Fibroblast of lung (primary cell): ENCODE measurements around the gene PLEKHA8. TPM values are rescaled to one million over a fixed set of nuclear protein-coding genes. Genes with fewer than 3 reads are reported as not detected.

ENCODE experiments used
- DNase-seq, 2 donors: peaks; one replicate each; pipeline versions ENCODE4 v3.0.0 to v3.0.0-alpha.2; 2010; ENCODE audit warnings: low read depth in 2 of 2
- H2AFZ ChIP-seq: 2 replicates; pipeline ENCODE4 v1.5.1; 2012; ENCODE audit warnings: low read length, control low read depth, inconsistent platforms
- H3K27ac ChIP-seq: 2 replicates; pipeline ENCODE4 v1.5.1; 2011; ENCODE audit warnings: low read length, control low read depth; ENCODE audit not compliant: insufficient read depth
- H3K27me3 ChIP-seq: 2 replicates; pipeline ENCODE4 v1.5.1; 2011; ENCODE audit warnings: mild to moderate bottlenecking, low read length; ENCODE audit not compliant: control insufficient read depth, insufficient read depth
- H3K36me3 ChIP-seq: 2 replicates; pipeline ENCODE4 v1.5.1; 2011; ENCODE audit warnings: low read length; ENCODE audit not compliant: control insufficient read depth, insufficient read depth
- H3K4me1 ChIP-seq: 2 replicates; pipeline ENCODE4 v1.5.1; 2011; ENCODE audit warnings: low read length; ENCODE audit not compliant: control insufficient read depth, insufficient read depth; ENCODE audit errors: extremely low read depth
- H3K4me2 ChIP-seq: 2 replicates; pipeline ENCODE4 v1.5.1; 2011; ENCODE audit warnings: low read length, control low read depth; ENCODE audit not compliant: insufficient read depth; ENCODE audit errors: extremely low read depth
- H3K4me3 ChIP-seq, 4 experiments: fragments of 200-600 bp in 1 of 4; sonication (generic) in 1 of 4; replicated peaks in 1 of 4; 2 replicates each; pipeline ENCODE4 v1.5.1; 2011 to 2016; ENCODE audit warnings: low read length in 4 of 4, low read depth in 3 of 4, mild to moderate bottlenecking in 3 of 4, control low read depth in 2 of 4, inconsistent platforms in 1 of 4, mixed read lengths in 1 of 4; ENCODE audit not compliant: insufficient read depth in 1 of 4; ENCODE audit errors: control extremely low read depth in 1 of 4
- H3K79me2 ChIP-seq: 2 replicates; pipeline ENCODE4 v1.5.1; 2012; ENCODE audit warnings: mild to moderate bottlenecking, low read length, inconsistent platforms; ENCODE audit not compliant: control insufficient read depth, insufficient read depth
- H3K9ac ChIP-seq: 2 replicates; pipeline ENCODE4 v1.5.1; 2011; ENCODE audit warnings: mild to moderate bottlenecking, low read length, control low read depth; ENCODE audit not compliant: insufficient read depth
- H3K9me3 ChIP-seq: 2 replicates; pipeline ENCODE4 v1.5.1; 2012; ENCODE audit warnings: low read depth, low read length; ENCODE audit not compliant: control insufficient read depth, insufficient read depth
- H4K20me1 ChIP-seq: 2 replicates; pipeline ENCODE4 v1.5.1; 2011; ENCODE audit warnings: low read length; ENCODE audit not compliant: control insufficient read depth, insufficient read depth; ENCODE audit errors: extremely low read depth
- EZH2 ChIP-seq: IDR thresholded peaks from 2 replicates; pipeline ENCODE4 v1.5.1; 2012; ENCODE audit warnings: low read length, control low read depth, mild to moderate bottlenecking; ENCODE audit errors: missing control alignments
- polyA plus RNA-seq, 2 donors: library from polyadenylated mRNA; depleted of rRNA in 1 of 2; stranded (reverse) in 1 of 2; unstranded in 1 of 2; fragments of >200 nt; gene quantifications; 2 replicates each; pipeline ENCODE4 v1.2.1, GENCODE V29; 2011 to 2012; ENCODE audit warnings: missing spikeins in 1 of 2
- total RNA-seq: library from RNA; depleted of rRNA; stranded (reverse); fragments of >200 nt; gene quantifications from 2 replicates; pipeline ENCODE4 v1.2.1, GENCODE V29; 2014
- TF ChIP-seq, protein P1 (sequence below), 2 donors: IDR thresholded peaks in 1 of 2; conservative IDR thresholded peaks in 1 of 2; 1 replicate in 1 of 2; 2 replicates in 1 of 2; pipeline ENCODE4 v1.5.1; 2011 to 2012; ENCODE audit warnings: low read length in 2 of 2, control low read depth in 1 of 2, inconsistent platforms in 1 of 2, low read depth in 1 of 2, mild to moderate bottlenecking in 1 of 2

Gene PLEKHA8
- total and polyA plus RNA-seq, 2 donors (not counting 1 experiment from before 2014, with no cell fraction given), result 9.5 to 15.5 TPM

DNA sequence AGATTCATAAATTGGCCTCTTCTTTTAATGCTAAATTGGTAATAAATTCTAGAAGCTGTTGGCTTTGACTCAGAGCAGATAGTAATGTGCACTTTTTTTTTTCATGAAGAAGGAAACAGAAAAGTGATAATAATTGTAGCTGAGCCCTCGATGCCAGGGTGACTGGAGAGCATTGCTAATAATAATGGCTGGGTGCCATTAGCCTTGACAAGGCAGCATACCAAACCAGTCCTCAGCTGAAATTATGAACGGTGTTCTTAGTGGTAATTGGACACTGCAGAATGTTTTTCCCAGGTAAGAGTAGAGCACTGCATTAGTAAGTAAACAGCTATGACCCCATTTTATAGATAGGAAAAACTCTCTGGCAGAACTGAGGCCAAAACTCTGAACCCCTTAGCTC, 18.9 kb downstream of the PLEKHA8 start:
- H3K36me3 ChIP-seq, result no peaks in the 10 kb centered on the region
- TF ChIP-seq, protein P1, sequence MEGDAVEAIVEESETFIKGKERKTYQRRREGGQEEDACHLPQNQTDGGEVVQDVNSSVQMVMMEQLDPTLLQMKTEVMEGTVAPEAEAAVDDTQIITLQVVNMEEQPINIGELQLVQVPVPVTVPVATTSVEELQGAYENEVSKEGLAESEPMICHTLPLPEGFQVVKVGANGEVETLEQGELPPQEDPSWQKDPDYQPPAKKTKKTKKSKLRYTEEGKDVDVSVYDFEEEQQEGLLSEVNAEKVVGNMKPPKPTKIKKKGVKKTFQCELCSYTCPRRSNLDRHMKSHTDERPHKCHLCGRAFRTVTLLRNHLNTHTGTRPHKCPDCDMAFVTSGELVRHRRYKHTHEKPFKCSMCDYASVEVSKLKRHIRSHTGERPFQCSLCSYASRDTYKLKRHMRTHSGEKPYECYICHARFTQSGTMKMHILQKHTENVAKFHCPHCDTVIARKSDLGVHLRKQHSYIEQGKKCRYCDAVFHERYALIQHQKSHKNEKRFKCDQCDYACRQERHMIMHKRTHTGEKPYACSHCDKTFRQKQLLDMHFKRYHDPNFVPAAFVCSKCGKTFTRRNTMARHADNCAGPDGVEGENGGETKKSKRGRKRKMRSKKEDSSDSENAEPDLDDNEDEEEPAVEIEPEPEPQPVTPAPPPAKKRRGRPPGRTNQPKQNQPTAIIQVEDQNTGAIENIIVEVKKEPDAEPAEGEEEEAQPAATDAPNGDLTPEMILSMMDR (conservative IDR thresholded peaks at IDR 0.05 in 1 of 2, IDR thresholded peaks at IDR 0.05 in 1 of 2; ENCODE audit: low read depth in 1 of 2, low read length in 2 of 2), result no peak
- TF ChIP-seq EZH2, result no peak
- H3K4me3 ChIP-seq, result no peak overlapping the region
- no peak for DNase-seq
- H3K9me3 ChIP-seq, result no peaks in the 10 kb centered on the region
- H3K9ac ChIP-seq, result no peak overlapping the region
- no peak overlapping the region for H3K4me2 ChIP-seq
- no peak overlapping the region for H3K27ac ChIP-seq
- H3K27me3 ChIP-seq, result no peaks in the 10 kb centered on the region
- H3K79me2 ChIP-seq, result no peaks in the 10 kb centered on the region
- H4K20me1 ChIP-seq, result no peaks in the 10 kb centered on the region
- no peaks in the 10 kb centered on the region for H3K4me1 ChIP-seq
- H2AFZ ChIP-seq, result no peak overlapping the region

DNA sequence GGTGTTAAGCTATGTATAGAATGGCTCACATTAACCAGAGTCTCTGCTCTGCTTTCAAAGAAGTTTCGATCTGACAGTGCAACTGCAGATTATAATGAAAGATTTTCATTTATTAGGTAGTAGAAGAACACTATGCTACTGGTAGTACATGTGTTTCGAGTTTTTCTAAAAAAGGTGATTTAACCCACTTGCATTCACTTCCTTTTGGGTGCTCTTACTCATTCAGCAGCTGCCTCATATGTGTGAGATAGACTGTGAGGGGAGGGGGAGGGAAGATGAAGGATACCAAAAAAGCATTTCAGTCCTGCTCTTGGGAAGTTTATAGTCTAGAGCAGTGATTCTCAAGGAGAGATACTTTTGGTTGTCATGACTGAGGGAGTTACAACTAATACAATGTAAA, 20.4 kb downstream of the PLEKHA8 start:
- Histone ChIP-seq H3K27me3 (no peaks in the 10 kb centered on the region), H3K4me3 (no peak overlapping the region), H3K4me1 (no peaks in the 10 kb centered on the region), H3K9me3 (no peaks in the 10 kb centered on the region), H3K4me2 (no peak overlapping the region), H2AFZ (no peak overlapping the region), H3K36me3 (no peaks in the 10 kb centered on the region), H3K9ac (no peak overlapping the region), H3K27ac (no peak overlapping the region), H4K20me1 (no peaks in the 10 kb centered on the region), H3K79me2 (no peaks in the 10 kb centered on the region)
- peak in 1 of 2 donors; percentile 18 for DNase-seq
- TF ChIP-seq, protein P1 (conservative IDR thresholded peaks at IDR 0.05 in 1 of 2, IDR thresholded peaks at IDR 0.05 in 1 of 2; ENCODE audit: low read depth in 1 of 2, low read length in 2 of 2), result no peak
- no peak for TF ChIP-seq EZH2

DNA sequence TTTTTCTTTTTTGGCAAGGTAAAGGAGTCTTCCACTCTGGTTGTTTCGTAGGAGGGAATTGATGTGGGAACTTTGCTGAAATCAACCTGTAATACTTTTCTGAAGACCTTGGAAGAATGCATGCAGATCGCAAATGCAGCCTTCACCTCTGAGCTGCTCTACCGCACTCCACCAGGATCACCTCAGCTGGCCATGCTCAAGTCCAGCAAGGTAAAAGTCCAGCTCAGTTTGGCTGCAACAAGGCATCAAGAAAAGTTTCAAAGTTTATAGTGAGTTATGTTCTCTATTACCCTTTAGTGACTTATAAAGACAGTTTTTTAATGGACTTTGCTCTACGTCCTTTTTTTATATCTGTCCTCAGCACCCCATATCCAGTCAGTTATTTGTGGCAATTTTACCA, 21.0 kb downstream of the PLEKHA8 start:
- Histone ChIP-seq H3K4me3 (no peak overlapping the region), H3K36me3 (no peaks in the 10 kb centered on the region), H3K9me3 (no peaks in the 10 kb centered on the region), H3K4me1 (no peaks in the 10 kb centered on the region), H3K27me3 (no peaks in the 10 kb centered on the region), H3K79me2 (no peaks in the 10 kb centered on the region), H3K9ac (no peak overlapping the region), H4K20me1 (no peaks in the 10 kb centered on the region), H3K4me2 (no peak overlapping the region), H2AFZ (no peak overlapping the region), H3K27ac (no peak overlapping the region)
- TF ChIP-seq, protein P1 (conservative IDR thresholded peaks at IDR 0.05 in 1 of 2, IDR thresholded peaks at IDR 0.05 in 1 of 2; ENCODE audit: low read depth in 1 of 2, low read length in 2 of 2), result no peak
- no peak for TF ChIP-seq EZH2
- DNase-seq, result no peak
